Upper lobe of left lung (tissue), 6 donors: ENCODE measurements around the gene HSP90AA1. TPM values are rescaled to one million over a fixed set of nuclear protein-coding genes. Genes with fewer than 3 reads are reported as not detected.
"Not testable (repeated sequence)": the region's sequence is repeated elsewhere in the genome, so short reads cannot be mapped to it uniquely, and the experiment has no call there.

Source experiments
- ATAC-seq, 2 donors: fragments of 200-7000 bp; cut with Tn5 transposase; one replicate each; pipeline ENCODE4 v1.9.1; 2022; ENCODE audit warnings: mild to moderate bottlenecking in 2 of 2, moderate library complexity in 2 of 2; ENCODE audit not compliant: low FRiP score in 2 of 2
- DNase-seq, 2 donors: peaks; one replicate each; pipeline ENCODE4 v3.0.0-alpha.2; 2019 to 2020
- H3K27ac ChIP-seq, 4 donors: fragments of 200-600 bp; sonication (generic); one replicate each; pipeline ENCODE4 v1.5.1; 2016 to 2019
- H3K27me3 ChIP-seq, 4 donors: fragments of 200-600 bp; sonication (generic); one replicate each; pipeline ENCODE4 v1.5.1; 2017 to 2019
- H3K36me3 ChIP-seq, 4 donors: fragments of 200-600 bp; sonication (generic); one replicate each; pipeline ENCODE4 v1.5.1; 2016 to 2019
- H3K4me1 ChIP-seq, 4 donors: fragments of 200-600 bp; sonication (generic); one replicate each; pipeline ENCODE4 v1.5.1; 2018 to 2019
- H3K4me3 ChIP-seq, 4 donors: fragments of 200-600 bp; sonication (generic); one replicate each; pipeline ENCODE4 v1.5.1; 2017 to 2019; ENCODE audit warnings: mild to moderate bottlenecking in 2 of 4, moderate library complexity in 1 of 4
- H3K9me3 ChIP-seq, 4 donors: fragments of 200-600 bp; sonication (generic); one replicate each; pipeline ENCODE4 v1.5.1; 2018 to 2019
- EP300 ChIP-seq, 4 donors: sonication (generic); formaldehyde crosslinking; IDR thresholded peaks; one replicate each; pipeline ENCODE4 v1.5.1; 2017; ENCODE audit warnings: antibody characterized with exemption in 4 of 4, control low read depth in 2 of 4
- POLR2A ChIP-seq, 4 donors: fragments of 450-650 bp; IDR thresholded peaks; one replicate each; pipeline ENCODE4 v1.5.1; 2016 to 2017; ENCODE audit warnings: antibody characterized with exemption in 4 of 4, mild to moderate bottlenecking in 2 of 4
- POLR2AphosphoS5 ChIP-seq, 2 donors: sonication (generic); formaldehyde crosslinking; IDR thresholded peaks; one replicate each; pipeline ENCODE4 v1.5.1; 2017; ENCODE audit warnings: antibody characterized with exemption in 2 of 2
- WGBS, 2 donors: methylation state at CpG; one replicate each; pipeline ENCODE4 v1.1.5; 2017 to 2018; 5-methylcytosine and 5-hydroxymethylcytosine counted together
- total RNA-seq, 6 donors: library from RNA; depleted of rRNA in 4 of 6; stranded (reverse); fragments of >200 nt in 4 of 6; gene quantifications; one replicate each; pipeline versions ENCODE4 v1.1.0 to v1.2.1, GENCODE V29; 2016 to 2021
- TF ChIP-seq, protein P1 (sequence below), 6 experiments: fragments of 450-650 bp in 4 of 6; fragments of 200-600 bp in 2 of 6; sonication (generic) in 2 of 6; IDR thresholded peaks; one replicate each; pipeline ENCODE4 v1.5.1; 2016 to 2019; ENCODE audit warnings: antibody characterized with exemption in 6 of 6
- donor health status: DM: no; HTN: no; CAD: no; lungs with moderate emphysema.
- donor health status: DM: no; HTN: yes; CAD: no; lungs with severe emphysema.

Gene HSP90AA1
- total RNA-seq, 6 donors from 2014 or later = 147 to 509 (median 258) TPM

DNA sequence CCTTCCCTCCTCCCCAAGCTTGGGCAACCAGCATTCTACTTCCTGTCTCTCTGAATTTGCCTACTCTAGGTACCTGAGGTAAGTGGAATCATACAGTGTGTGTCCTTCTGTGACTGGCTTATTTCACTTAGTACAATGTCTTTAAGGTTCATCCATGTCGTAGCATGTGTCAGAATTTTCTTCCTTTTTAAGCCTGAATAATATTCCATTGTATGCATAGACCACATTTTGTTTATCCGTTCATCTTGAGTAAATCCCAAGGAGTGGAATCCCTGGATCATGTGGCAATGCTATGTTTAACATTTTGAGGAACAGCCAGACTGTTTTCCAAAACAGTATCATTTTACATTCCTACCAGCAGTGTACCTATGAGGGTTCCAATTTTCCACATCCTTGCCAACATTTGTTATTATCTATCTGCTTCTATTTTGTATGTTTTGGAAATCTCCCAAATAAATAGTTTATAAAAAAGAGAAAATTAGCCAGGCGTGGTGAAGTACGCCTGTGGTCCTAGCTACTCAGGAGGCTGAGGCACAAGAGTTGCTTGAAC lies 12.4 kb downstream of the HSP90AA1 start:
- DNase-seq = no peak

DNA sequence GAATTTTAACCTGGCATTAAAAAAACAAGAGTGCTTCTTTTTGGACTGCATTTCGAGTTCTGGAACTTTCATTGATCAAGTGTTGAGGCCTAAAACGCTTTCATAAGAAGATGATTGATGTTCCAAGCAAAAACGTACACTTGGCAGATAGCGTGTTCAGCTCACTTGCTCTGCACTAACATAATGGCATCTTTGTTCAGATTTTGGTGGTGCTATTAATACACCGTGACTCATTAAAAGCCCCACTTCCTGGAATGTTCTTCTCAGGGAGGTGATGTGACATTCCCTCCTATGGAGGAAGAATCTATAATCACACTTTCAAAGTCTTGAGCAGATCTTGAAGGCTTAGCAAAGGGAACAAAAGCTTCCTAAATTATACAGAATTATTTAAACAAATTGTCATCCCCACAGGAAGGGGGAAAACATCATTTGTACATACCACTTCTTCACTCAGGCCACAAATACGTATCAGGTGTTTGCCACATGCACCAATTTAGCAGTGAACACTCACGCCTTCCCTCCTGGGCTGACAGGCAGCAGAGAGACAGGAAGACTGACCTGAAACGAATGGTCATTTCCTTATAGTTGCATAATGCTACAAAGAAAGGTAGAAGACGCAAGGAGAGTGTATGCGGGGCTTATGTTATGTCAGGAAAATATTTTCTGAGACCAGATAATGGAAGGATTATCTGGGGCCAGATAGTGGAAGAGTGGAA lies 15.4 kb downstream of the HSP90AA1 start:
- H3K4me3 ChIP-seq = no peak overlapping the region
- no peaks in the 10 kb centered on the region for H3K27me3 ChIP-seq
- DNase-seq = no peak
- ATAC-seq = no peak
- TF ChIP-seq POLR2A (IDR thresholded peaks at IDR 0.05) = no peak
- no peak for TF ChIP-seq EP300 (IDR thresholded peaks at IDR 0.05)
- TF ChIP-seq, protein P1, sequence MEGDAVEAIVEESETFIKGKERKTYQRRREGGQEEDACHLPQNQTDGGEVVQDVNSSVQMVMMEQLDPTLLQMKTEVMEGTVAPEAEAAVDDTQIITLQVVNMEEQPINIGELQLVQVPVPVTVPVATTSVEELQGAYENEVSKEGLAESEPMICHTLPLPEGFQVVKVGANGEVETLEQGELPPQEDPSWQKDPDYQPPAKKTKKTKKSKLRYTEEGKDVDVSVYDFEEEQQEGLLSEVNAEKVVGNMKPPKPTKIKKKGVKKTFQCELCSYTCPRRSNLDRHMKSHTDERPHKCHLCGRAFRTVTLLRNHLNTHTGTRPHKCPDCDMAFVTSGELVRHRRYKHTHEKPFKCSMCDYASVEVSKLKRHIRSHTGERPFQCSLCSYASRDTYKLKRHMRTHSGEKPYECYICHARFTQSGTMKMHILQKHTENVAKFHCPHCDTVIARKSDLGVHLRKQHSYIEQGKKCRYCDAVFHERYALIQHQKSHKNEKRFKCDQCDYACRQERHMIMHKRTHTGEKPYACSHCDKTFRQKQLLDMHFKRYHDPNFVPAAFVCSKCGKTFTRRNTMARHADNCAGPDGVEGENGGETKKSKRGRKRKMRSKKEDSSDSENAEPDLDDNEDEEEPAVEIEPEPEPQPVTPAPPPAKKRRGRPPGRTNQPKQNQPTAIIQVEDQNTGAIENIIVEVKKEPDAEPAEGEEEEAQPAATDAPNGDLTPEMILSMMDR (IDR thresholded peaks at IDR 0.05) = no peak
- no peak for TF ChIP-seq POLR2AphosphoS5 (IDR thresholded peaks at IDR 0.05)
- no peaks in the 10 kb centered on the region for H3K9me3 ChIP-seq
- H3K4me1 ChIP-seq = no peaks in the 10 kb centered on the region
- WGBS, 2 donors = 64 to 65% methylated on average over 10 of the region's 10 CpGs
- no peaks in the 10 kb centered on the region for H3K36me3 ChIP-seq
- no peak overlapping the region for H3K27ac ChIP-seq

More for the DNA sequence above, 12.4 kb downstream of the HSP90AA1 start:
- Histone ChIP-seq H3K36me3 (peaks cover 0 to 25% (median 9%) of the 10 kb centered on the region in 4 donors), H3K9me3 (no peaks in the 10 kb centered on the region), H3K27me3 (no peaks in the 10 kb centered on the region), H3K4me3 (no peak overlapping the region), H3K27ac (no peak overlapping the region), H3K4me1 (no peaks in the 10 kb centered on the region)
- WGBS, 2 donors = 94 to 98% methylated on average over 4 of the region's 4 CpGs
- ATAC-seq = no peak
- TF ChIP-seq EP300 (IDR thresholded peaks at IDR 0.05) (no peak), POLR2A (IDR thresholded peaks at IDR 0.05) (no peak), POLR2AphosphoS5 (IDR thresholded peaks at IDR 0.05) (no peak)
- TF ChIP-seq, protein P1 (IDR thresholded peaks at IDR 0.05) = no peak

DNA sequence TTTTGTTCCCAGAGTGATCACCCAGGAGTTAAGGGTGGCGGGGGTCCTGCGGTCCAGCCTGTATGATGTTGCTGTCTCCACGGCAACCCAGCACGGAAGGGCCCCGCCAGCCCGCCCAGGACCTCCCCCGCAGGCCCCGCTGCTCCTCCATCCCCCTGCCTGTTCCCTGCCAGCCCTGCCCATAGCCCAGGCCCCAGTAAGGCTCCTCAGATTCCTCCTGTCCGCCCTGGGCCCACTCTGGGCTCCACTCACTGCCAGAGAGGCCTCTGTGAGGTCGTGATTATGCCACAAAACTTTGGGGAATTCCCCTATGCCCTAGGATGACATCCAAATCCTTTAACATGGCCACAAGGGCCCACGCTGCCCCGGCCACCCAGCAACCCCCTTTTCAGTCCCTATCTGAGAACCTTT lies 20.8 kb downstream of the HSP90AA1 start:
- no peaks in the 10 kb centered on the region for H3K27me3 ChIP-seq
- no peaks in the 10 kb centered on the region for H3K36me3 ChIP-seq
- no peak overlapping the region for H3K4me3 ChIP-seq
- TF ChIP-seq, protein P1 (IDR thresholded peaks at IDR 0.05) = no peak
- TF ChIP-seq POLR2AphosphoS5 (IDR thresholded peaks at IDR 0.05) = no peak
- no peak for TF ChIP-seq POLR2A (IDR thresholded peaks at IDR 0.05)
- TF ChIP-seq EP300 (IDR thresholded peaks at IDR 0.05) = no peak
- ATAC-seq (no peak), DNase-seq (peak in 1 of 2 donors; percentile 64)
- peaks cover 4 to 16% (median 14%) of the 10 kb centered on the region in 4 donors for H3K4me1 ChIP-seq
- no peak overlapping the region for H3K27ac ChIP-seq
- H3K9me3 ChIP-seq = no peaks in the 10 kb centered on the region
- WGBS, 2 donors = 93% methylated on average over 5 to 11 of the region's 12 CpGs

DNA sequence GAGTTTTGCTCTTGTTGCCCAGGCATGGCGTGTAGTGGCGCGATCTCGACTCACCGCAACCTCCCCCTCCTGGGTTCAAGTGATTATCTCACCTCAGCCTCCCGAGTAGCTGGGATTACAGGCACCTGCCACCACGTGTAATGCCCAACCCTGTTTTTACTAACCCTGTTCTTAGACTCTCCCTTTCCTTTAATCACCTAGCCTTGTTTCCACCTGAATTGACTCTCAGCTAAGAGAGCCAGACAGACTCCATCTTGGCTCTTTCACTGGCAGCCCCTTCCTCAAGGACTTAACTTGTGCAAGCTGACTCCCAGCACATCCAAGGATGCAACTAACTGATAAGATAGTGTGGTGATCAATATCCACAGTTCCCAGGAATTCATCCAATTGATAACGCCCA lies 22.3 kb downstream of the HSP90AA1 start:
- not testable (repeated sequence) for H3K36me3 ChIP-seq, H3K27ac ChIP-seq, H3K27me3 ChIP-seq, ATAC-seq, H3K4me3 ChIP-seq, H3K9me3 ChIP-seq, DNase-seq
- WGBS, 2 donors = 93 to 95% methylated on average over 8 of the region's 8 CpGs
- H3K4me1 ChIP-seq = peaks cover 4 to 16% (median 14%) of the 10 kb centered on the region in 4 donors

DNA sequence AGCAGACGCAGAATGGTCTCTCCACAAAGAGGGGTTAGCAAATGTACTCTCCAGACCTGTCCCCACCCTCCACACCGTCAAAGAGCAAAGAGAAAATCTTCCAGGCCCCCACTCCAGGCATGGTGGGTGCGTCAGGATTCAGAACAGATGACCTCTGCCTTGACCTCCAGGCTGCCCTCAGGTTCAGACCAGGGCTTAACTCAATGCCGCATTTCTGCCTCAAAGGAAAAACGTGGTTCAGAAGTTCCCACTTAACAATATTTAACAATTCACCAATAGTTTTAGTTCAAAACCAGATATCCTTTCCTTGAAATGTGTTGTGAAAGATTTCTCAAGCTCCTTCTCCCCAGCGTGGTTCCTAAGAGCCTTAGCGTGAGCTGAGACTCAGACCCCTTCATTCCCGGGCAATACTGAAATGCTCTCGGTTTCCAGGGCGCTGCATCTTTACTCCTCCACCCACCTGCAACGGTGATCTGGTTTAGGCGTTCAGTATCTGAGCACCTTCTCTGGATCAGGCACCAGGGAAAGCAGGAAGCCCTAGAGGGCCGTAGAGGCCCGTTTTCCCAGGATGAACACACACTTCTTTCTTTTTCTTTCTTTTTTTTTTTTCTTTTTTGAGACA lies 22.9 kb downstream of the HSP90AA1 start:
- peak in 1 of 2 donors; percentile 11 for ATAC-seq
- DNase-seq = no peak
- no peaks in the 10 kb centered on the region for H3K9me3 ChIP-seq
- WGBS, 2 donors = 71 to 75% methylated on average over 14 of the region's 14 CpGs
- no peaks in the 10 kb centered on the region for H3K36me3 ChIP-seq
- no peak overlapping the region for H3K4me3 ChIP-seq
- H3K27ac ChIP-seq = peak overlapping the region in 3 of 4 donors; percentile 6 to 31 (median 23)
- H3K4me1 ChIP-seq = peaks cover 4 to 16% (median 14%) of the 10 kb centered on the region in 4 donors
- TF ChIP-seq POLR2AphosphoS5 (IDR thresholded peaks at IDR 0.05) (no peak), EP300 (IDR thresholded peaks at IDR 0.05) (no peak), POLR2A (IDR thresholded peaks at IDR 0.05) (no peak)
- TF ChIP-seq, protein P1 (IDR thresholded peaks at IDR 0.05) = no peak
- H3K27me3 ChIP-seq = no peaks in the 10 kb centered on the region
